H1 (cell line): Measurements from ENCODE around the gene COLEC12. TPM values are rescaled to one million over a fixed set of nuclear protein-coding genes. Genes with fewer than 3 reads are reported as not detected.

Experiments
- FOSL1 ChIP-seq: IDR thresholded peaks from 2 replicates; pipeline ENCODE4 v1.6.1; 2011; ENCODE audit warnings: mild to moderate bottlenecking, low read depth, low read length, moderate library complexity; ENCODE audit not compliant: insufficient read depth
- polyA plus RNA-seq, 7 experiments: library from polyadenylated mRNA; depleted of rRNA in 3 of 7; stranded (reverse) in 5 of 7; unstranded in 2 of 7; fragments of >200 nt in 5 of 7; fragments of 200-250 nt in 2 of 7; gene quantifications; 1 replicate in 5 of 7; 2 replicates in 1 of 7; 4 replicates in 1 of 7; pipeline versions ENCODE4 v1.2.1 to v1.2.3, GENCODE V29; 2011 to 2013; ENCODE audit warnings: missing spikeins in 2 of 7, mixed read lengths in 2 of 7
- total RNA-seq: library from RNA; stranded (reverse); fragmentation: NEBNext Ultra II Directional; extraction: Animal tissue kit (Norgen Biotek cat#: 25700); gene quantifications from 2 replicates; pipeline ENCODE4 v1.2.1, GENCODE V29; 2021

The COLEC12 gene
- total and polyA plus RNA-seq, 2 of the 8 experiments (the other 6 are each of a cell fraction or from before 2014, with no cell fraction given), result 0.44 to 2.3 TPM

DNA sequence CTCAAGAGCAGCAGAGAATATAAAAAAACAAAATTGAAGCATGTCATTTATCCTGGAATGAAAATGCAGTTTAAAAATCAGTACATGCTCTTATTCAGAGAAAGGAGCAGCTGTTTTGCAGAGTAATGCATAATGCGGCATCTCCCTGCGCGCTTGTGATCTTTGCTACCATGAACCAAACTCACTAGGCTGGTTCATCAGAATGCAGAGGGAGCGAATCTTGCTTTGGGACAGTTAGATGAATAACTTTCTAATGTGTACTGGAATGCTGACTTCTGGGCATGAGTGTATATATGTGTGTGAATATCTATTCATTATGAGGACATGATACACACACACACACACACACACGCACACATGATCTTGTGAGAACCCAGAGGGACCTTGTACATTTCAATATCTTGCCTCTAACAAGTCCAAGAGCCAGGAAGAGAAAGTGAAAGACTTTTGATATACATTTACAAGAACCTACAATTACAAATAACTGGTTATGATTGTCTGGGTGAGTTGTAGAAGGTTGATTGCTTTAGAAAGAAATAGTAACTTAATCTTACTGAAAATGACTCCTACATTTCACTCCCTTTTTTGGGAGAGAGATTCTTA, 178.5 kb downstream of the COLEC12 start (continued):
- TF ChIP-seq FOSL1, result no peak
- TF ChIP-seq, all 59 proteins: peak for 0
